DMS153 (cell line): Measurements from ENCODE around the gene MRPL28.
A peak's percentile ranks its signal among the peaks of the same experiment; 100 is the strongest.
"Not testable (repeated sequence)": the region's sequence is repeated elsewhere in the genome, so short reads cannot be mapped to it uniquely, and the experiment has no call there.

Experiments
- DNase-seq: peaks from one replicate; lab custom pipeline; 2025; lab: John Stamatoyannopoulos, UW

Gene MRPL28

DNA sequence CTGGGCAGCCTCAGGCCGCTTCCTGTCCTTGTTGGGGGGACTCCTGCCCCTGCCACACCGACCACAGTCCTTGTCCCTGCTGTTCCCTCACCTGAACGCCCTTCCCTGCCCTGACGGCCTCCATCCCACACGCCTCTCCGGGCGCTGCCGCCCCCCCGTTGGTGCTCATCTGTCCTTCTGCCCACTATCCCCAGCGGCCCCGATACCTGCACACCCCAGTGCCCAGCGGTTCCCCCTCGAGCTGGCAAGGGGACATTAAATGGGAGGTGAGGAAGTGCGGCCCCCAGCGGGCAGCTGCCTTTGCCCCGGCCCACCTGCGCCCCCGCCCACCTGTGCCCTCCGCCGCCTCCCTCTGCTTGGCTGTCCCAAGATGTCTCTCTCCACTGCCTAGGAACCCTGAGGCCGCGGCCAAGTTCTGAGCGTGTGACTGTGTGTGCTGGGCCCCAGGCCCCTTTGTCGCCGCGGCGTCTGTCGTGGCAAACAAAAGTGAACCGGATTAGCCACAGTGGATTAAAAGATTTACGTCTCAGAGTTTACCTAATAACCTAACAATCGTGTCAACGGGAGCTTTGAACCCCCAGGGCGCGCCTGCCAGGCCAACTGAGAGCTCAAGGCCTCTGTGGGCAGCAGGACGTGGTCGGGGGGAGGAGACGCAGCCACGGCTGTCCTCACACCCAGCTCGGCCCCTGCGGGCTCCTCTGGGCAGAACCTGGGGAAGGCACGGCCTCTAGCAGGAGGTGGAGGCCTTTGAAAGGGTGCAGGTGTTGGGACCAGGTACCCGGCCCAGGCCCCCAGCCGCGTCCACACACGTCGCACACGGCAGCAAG lies 10.3 kb downstream of the MRPL28 start:
- no peak for DNase-seq

DNA sequence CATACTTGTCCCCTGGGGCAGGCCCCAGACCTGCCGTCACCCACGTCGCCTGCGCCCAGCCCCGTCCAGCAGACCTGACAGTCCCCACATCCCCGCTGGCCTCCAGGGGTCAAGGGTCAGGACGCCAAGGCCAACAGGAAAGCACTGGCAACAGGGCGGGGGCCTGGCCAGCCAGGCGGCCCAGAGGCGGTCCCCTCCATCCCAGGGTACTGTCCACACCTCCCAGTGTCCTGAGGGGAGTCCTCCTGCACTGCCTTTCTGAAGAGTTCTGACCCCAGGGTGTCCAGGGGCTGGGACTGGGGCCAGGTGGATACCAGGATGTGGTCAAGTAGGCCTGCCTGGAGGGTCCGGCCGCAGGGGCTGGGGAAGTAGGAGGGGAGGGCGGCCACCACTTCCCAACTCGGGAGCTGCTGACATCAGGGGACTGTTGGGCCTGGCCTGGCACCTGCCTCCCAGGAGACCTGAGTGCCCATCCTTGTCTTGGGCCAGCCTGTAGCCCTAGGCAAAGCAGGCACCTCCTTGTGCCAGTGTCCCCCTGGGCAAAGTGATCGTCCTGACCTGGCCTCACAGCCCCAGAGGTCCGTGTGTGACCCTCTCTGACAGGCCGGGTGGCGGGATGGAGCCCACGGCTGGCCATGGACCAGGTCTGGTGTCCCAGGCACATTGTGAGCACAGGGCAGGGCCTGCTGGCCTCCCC lies 11.1 kb downstream of the MRPL28 start:
- DNase-seq = no peak

DNA sequence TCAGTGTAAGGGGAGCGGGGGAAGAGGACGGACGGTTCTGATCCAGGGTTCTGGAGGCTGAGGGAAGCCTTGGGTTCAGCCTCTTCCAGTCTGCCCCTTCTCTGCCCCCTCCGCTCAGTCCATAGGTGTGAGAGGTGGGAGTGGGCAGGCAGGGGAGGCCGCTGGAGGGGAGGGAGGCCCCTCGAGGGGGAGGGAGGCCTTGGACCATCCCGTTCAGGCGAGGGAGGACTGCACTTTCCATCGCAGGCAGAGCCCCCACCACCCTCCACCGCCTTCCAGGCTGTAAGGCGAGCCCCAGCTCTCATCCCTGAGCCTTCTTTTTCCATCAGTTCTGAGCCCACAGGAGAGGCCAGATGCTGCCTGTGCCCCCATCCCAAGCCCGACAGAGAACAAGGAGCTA lies 13.6 kb downstream of the MRPL28 start:
- no peak for DNase-seq

DNA sequence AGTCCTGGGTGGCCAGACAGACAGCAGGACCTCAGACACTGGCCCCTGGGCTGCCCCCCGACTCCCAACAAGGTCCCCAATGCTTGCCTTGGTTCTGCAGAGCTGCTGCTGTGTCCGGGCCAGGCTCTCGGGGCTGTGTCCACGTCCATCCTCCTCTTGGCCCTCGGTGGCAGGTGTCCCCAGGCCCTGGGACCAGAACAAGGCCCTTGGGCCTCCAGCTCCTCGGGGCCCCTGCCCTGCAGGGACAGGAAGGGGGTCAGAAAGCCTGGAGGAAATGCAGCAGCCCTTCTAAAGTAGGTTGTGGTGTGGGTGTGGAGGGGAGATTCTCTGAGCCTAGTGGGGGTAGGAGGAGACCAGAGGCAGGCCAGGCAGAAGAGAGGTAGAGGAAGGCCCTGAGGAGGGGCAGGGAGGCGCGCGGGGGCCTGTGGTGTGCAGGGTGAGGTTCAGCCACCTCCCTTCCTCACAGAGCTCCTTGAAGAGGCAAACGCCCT lies 15.3 kb downstream of the MRPL28 start:
- DNase-seq = no peak

DNA sequence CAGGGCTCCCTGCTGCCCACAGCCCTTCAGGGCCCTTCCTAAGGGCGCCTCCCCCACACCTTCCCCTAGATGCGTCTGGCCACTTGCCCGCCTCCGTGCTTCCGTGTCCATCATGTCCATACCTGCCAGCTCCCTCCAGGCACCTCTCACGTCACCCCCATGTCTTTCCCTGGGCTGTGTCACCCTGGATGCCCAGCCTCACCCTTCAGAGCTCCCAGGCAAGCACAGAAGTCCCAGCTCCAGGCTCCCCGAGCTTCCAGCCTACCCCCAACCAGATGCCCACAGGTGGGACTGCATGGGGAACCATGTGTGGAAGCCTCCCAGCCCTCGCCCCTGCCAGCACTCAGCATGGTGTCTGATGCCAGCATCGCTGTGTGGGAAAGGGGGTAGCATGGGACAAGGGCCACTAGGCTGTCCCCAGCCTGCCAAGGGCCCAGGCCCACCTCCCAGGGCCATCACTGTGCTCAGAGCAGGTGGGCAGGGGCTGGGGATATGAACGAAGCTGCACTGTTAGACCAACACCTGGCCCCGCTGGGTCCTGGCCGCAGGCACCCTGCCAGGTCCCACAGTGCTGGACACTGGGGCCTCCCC lies 16.0 kb downstream of the MRPL28 start:
- no peak for DNase-seq

DNA sequence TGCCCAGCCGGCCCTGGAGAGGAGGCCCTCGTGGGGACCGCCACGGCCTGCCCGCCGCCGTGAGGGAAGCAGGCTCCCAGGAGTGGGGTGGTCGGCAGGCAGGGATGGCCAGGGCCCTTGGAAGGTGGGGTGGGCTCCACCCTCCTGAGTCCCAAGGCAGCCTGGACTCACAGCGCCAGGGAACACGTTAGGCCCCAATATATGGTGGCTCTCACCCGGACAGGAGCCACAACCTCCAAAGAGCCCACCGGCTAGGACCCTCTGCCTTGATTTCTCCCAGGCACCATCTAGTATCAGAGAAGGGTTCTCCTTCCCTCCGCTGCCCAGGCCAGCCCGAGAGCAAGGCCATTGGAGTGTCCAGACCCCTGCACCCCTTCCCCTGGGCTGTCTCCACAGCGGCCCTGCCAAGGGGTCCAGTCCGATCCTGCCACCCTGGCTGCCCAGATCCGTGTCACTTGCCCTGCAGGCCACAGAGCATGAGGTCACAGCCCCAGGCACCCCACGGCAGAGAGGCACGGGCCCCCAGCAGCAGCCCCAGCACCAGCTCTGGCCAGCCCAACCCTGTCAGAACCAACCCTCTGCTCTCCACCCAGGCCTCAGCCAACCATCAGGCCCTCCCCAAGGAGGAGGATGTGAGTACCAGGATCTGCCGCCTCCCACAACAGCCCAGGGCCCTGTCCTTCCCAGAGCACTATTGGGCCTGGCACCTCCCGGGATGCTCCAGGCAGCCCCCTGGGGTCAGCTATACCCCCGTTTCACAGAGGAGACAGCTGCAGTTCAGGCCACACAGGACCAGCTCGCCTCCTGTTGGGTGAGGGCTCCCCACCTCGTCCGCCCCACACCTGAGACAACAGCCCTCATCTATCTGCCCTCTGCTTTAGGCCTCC lies 16.7 kb downstream of the MRPL28 start:
- no peak for DNase-seq

DNA sequence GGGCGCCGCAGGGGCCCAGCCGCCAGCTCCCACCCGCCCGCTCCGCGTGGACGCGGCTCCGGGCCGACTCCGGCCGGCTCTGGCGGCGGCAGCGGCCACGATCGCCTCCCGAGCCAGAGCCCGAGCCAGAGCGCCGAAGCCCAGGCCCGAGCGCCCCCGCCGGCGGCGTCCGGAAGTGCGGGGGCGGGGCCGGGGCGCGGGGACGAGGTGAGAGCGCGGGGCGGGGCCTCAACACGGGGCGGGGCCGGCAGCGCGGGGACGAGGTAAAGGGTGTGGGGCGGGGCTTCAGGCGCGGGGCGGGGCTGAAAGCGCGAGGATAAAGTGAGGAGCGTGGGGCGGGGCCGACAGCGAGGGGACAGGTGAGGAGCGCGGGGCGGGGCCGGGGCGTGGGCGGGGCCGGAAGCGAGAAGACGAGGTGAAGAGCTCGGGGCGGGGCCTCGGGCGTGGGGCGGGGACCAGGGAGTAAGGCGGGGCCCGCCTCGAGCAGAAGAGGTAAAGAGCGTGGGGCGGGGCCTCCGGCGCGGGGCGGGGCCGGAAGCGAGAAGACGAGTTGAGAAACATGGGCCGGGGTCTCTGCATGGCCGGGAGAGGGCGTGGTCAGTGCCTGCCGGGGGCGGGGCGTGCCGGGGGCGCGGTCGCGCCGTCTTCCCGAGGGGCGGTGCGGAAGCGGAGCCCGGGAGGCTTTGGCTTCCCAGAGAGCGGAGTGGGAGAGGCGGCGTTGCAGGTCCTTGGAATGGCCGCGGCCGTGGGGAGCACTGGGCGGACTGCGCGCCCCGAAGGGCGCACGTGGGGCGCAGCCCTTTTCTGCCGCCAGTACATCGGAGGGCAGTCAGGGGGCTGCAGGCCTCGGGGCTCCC lies 17.6 kb downstream of the MRPL28 start, which contains the start of gene AXIN1:
Gene AXIN1 (minus strand): TSS at position 177 of the 857 bp plus-strand sequence. CDS start 5,698 bp downstream, outside the sequence.
- DNase-seq = peak; percentile 96

DNA sequence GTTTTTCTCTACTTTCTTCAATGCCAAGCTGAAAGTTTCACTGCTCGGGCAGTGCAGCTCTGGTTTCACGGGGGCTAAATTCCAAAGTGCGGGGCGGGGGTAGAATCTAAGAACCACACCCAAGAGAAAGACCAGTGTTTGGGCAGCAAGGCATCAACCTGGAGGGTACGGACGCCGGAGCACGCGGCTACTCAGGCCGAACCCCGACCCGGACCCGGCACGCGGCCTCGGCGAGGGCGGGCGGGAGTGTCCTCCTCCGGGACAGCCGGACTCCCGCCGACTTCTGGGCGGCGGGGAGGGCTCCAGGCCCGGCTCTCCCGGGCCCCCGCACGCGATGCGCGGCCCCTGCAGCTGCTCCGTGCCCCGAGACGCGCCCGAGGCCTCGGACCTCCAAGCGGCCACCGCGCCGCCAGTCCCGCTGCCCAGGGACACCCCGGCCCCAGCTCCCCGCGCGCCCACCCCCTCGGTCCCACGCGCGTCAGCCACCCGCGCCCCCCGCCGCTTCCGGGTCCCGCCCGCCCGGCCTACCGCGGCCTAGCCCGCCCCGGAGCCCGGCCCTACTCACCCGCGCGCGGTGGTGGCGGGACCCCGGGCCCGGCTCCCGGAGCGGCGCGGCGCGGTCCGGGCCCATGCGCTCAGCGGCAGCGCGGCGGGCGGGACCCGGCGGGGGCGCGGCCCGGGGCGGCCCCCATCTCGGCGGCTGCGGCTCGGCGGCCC lies 18.4 kb downstream of the MRPL28 start:
- no peak for DNase-seq

DNA sequence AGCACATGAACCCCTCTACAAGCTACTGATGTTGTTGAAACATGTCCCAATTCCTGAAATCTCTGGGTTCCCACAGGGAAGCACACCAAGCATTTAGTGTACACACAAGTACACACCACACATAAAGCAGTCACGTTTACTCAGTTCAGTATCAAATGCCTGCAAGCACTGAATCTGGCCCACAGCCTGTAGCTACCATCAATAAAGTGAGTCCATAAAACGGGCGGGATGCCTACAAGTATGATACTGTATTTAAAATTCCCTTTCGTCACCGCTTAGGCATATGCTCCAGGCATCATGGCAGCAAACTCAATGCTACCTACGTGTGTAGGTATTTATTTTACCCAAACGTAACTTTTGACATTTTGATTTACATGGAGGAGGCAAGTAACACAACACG lies 20.1 kb downstream of the MRPL28 start:
- no peak for DNase-seq

DNA sequence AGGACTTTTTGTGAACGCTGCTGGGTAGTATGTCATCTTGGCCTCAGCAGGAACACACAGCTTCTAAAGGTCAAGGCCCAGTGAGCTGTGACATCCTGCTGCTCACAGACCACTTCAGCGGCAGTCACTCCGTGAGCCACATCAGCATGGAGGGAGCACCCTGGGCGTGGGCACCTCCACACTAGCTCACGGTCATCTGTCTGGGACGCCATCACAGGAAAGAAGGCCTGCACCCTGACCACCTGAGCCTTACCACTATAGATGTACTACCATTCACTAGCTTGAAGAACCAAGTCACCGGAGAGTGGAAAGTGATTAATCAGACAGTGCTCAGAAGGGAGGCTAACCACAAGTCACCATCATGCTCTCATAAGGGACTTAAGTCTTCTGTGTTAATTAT lies 21.1 kb downstream of the MRPL28 start:
- no peak for DNase-seq

DNA sequence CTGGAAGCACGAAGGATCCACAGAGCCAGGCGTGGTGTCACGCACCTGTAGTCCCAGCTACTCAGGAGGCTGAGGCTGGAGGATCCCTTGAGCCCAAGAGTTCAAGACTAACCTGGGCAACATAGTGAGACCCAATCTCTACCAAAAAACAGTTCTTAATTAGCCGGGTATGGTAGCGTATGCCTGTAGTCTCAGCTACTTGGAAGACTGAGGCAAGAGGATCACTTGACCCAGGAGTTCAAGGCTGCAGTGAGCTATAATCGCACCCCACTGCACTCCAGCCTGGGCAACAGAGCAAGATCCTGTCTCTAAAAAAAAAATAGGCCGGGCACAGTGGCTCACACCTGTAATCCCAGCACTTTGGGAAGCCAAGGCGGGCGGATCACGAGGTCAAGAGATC lies 21.8 kb downstream of the MRPL28 start:
- DNase-seq = not testable (repeated sequence)

DNA sequence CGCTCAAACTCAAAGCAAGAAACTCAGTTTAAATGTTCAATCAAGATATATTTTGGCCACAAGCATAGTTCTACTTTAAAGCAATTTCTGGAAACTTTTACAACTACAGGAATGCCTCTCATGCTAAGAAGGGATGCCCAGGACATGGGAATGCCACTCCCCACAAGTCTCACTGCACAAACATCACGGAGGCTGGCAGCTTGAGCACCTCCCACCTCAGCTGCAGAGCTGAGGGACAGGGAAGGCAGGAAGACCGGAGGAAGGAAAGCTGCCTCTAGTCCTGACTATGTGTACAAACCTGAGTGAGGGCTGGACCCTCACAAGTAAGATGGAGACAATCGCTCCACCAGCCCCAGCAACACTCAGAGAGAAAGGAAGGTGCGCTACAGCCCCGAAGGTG lies 23.1 kb downstream of the MRPL28 start:
- no peak for DNase-seq

DNA sequence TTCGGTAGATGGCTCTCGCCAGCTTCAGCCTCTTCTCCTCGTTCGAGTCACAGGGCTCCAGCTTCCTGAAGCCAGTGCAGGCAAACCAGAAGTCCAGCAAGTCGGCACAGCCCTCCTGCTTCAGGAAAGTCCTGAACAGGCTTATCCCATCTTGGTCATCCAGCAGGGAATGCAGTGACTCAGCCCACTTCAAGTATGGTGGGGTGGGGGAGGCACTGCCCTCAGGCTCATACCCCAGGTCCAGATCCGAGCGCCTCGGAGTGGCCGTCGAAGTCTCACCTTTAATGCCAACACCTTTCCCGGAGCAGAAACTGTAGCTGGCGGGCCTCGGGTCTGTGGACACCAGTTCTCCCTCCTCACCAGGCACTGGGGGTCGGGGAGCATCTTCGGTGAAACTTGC lies 23.8 kb downstream of the MRPL28 start:
- no peak for DNase-seq

DNA sequence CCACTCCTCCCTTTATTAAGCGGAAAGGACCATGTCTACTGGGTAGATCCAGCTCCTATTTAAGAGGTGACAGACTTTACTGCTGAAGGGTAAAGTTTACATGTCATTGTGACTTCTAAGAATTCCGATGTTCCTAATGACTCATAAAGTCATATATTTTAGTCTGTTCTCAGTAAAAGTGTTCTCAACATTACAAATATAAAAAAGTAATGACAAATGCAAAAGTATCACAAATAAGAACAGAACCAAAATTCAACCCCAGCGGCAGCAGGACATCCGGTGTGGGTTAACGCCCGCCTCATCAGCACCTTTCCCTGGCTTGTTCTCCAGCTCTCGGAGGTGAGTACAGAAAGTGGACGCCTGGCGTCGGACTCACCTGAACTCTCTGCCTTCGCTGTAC lies 24.6 kb downstream of the MRPL28 start:
- DNase-seq = no peak

DNA sequence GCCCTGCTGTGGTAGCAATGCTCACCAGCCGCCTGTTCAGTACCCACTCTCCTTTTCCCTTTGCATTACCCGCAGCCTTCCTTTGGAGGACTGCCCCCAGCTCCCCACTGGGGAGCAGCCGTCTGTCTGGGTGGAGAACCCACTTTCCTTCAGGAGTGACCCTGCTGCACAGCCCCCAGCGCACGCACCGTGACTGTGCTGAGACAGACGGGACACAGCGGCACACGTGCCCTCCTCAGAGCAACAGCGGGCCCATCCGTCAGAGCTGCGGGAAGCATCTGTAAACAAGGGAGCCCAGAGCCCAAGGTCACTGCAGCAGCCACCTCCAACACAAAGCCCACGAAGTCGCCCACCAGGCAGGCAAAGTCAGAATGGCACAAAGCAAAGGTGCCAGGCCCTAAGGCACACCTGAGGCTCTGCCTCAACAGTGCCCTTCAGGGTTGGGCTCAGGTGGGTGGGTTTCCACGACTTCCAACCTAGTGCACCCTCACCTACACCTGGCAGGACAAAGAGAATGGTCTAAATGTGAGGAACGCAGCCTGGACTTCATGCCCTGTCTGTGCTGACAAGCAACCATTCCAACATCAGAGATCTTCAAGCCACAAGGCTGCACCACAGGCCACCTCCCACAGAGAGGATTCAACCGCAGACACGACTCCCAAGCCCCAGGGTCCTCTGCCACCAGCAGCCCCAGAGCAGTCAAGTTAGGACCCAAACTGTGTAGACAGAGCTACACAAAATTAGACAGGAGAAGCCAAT lies 27.7 kb downstream of the MRPL28 start:
- DNase-seq = no peak

DNA sequence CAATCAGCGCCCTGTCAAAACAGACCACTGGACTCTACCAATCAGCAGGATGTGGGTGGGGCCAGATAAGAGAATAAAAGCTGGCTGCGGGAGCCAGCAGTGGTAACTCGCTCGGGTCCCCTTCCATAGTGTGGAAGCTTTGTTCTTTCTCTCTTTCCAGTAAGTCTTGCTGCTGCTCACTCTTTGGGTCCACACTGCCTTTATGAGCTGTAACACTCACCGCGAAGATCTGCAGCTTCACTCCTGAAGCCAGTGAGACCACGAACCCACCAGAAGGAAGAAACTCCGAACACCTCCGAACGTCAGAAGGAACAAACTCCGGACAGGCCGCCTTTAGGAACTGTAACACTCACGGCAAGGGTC lies 28.4 kb downstream of the MRPL28 start:
- not testable (repeated sequence) for DNase-seq

DNA sequence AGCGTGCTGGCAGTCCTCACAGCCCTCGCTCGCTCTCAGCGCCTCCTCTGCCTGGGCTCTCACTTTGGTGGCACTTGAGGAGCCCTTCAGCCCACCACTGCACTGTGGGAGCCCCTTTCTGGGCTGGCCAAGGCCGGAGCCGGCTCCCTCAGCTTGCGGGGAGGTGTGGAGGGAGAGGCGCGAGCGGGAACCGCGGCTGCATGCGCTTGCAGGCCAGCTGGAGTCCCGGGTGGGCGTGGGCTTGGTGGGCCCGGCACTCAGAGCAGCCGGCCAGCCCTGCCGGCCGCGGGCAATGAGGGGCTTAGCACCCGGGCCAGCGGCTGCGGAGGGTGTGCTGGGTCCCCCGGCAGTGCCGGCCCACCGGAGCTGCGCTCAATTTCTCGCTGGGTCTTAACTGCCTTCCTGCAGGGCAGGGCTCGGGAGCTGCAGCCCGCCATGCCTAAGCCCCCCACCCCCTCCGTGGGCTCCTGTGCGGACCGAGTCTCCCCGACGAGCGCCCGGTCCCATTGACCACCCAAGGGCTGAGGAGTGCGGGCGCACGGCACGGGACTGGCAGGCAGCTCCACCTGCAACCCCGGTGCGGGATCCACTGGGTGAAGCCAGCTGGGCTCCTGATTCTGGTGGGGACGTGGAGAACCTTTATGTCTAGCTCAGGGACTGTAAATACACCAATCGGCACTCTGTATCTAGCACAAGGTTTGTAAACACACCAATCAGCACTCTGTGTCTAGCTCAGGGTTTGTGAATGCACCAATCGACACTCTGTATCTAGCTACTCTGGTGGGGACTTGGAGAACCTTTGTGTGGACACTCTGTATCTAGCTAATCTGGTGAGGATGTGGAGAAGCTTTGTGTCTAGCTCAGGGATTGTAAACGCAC lies 29.0 kb downstream of the MRPL28 start:
- DNase-seq = not testable (repeated sequence)

DNA sequence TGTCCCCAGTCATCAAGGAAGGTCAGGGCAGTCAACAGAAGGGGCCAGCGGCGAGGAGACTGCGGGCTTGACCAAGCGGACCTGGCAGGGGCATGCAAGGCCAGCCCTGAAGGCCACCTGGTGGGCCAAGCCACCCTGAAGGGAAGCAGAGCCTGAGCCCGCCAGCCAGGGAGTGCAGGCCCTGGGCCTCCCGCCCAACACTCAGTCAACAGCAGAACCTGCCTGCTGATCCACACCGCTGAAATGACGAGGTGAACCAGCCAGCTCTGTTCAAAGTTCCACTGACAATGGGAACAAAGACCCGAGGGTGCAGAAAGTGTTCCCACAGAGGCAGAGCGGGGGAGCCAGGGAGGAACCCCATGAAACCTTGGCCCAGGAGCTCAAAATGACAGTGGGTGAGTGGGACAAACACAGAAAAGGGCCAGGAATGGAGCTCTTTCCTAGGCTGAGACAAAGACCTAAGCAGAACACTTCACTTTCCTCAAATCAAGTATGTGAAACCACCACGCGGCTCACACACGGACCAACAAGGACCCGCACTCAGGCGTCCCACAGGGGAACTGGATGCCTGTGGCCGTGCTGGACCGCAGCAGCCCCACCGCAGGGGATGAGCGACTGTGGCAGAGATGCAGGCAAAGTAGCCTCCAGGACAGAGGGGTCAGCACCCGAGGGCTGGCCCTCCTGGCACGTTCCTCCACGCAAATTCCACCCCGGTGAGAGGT lies 29.8 kb downstream of the MRPL28 start:
- DNase-seq = no peak
